Fibroblast of pulmonary artery (primary cell): ENCODE data around the gene MAP3K3.
"Not testable (repeated sequence)": the region's sequence is repeated elsewhere in the genome, so short reads cannot be mapped to it uniquely, and the experiment has no call there.

Experiments used
- DNase-seq: peaks from one replicate; pipeline ENCODE4 v3.0.0-alpha.2; 2010; ENCODE audit warnings: low read depth
- H3K4me3 ChIP-seq: replicated peaks from 2 replicates; pipeline ENCODE4 v1.5.1; 2011; ENCODE audit warnings: low read depth, mild to moderate bottlenecking, control low read depth, low read length, moderate library complexity
- TF ChIP-seq, protein P1 (sequence below): IDR thresholded peaks from 2 replicates; pipeline ENCODE4 v1.5.1; 2011; ENCODE audit warnings: mild to moderate bottlenecking, control low read depth, low read length, inconsistent platforms; ENCODE audit errors: missing control alignments

The MAP3K3 gene

GRCh38 chr17:63714550-63715277, 92.5 kb downstream of the MAP3K3 start:
- DNase-seq = peak; percentile 46
- H3K4me3 ChIP-seq = no peak overlapping the region
- TF ChIP-seq, protein P1, sequence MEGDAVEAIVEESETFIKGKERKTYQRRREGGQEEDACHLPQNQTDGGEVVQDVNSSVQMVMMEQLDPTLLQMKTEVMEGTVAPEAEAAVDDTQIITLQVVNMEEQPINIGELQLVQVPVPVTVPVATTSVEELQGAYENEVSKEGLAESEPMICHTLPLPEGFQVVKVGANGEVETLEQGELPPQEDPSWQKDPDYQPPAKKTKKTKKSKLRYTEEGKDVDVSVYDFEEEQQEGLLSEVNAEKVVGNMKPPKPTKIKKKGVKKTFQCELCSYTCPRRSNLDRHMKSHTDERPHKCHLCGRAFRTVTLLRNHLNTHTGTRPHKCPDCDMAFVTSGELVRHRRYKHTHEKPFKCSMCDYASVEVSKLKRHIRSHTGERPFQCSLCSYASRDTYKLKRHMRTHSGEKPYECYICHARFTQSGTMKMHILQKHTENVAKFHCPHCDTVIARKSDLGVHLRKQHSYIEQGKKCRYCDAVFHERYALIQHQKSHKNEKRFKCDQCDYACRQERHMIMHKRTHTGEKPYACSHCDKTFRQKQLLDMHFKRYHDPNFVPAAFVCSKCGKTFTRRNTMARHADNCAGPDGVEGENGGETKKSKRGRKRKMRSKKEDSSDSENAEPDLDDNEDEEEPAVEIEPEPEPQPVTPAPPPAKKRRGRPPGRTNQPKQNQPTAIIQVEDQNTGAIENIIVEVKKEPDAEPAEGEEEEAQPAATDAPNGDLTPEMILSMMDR = no peak

DNA sequence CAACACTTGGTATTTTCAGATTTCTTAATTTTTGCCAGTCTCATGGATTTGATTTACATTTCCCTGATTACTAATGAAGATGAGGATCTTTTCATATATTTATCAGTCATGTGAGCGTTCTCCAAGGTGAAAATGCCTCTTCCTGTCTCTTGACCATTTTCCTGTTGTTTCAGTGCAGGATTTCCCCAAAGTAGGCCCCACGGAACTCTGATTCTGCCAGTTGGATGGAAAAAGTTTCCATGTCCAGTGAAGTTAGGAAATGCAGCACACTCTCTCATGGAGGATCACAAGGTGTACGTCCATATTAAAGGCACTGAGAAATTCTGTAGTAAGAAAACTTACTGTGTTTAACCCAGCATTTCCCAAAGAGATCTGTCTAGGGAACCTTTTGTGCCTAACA, 94.2 kb downstream of the MAP3K3 start:
- TF ChIP-seq, protein P1 = no peak
- H3K4me3 ChIP-seq = no peak overlapping the region
- DNase-seq = no peak

- no peak for DNase-seq
- H3K4me3 ChIP-seq = no peak overlapping the region
- TF ChIP-seq, protein P1 = no peak
These were observed 96.8 kb downstream of the MAP3K3 start for GRCh38 chr17:63718988-63719387.

- DNase-seq, H3K4me3 ChIP-seq: not testable (repeated sequence)
These were observed 98.0 kb downstream of the MAP3K3 start for GRCh38 chr17:63720194-63720593.

- DNase-seq = no peak
- H3K4me3 ChIP-seq = no peak overlapping the region
- TF ChIP-seq, protein P1 = no peak
These were observed 100.2 kb downstream of the MAP3K3 start for GRCh38 chr17:63722403-63722802.

DNA sequence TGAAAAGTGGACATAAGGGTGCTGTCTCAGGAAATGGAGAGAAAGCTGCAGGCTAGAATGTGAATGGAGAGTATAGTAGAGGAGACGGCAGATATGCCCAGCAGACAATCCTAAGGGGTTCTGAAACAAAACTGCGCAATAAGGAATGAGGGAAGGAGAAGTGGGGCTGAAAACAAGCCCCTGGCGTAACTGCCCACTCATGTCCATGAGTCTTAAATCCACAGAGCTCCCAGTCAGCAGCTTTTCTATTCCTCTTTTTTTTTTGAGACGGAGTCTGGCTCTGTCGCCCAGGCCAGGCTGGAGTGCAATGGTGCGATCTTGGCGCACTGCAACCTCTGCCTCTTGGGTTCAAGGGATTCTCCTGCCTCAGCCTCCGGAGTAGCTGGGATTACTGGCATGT, 113.5 kb downstream of the MAP3K3 start:
- no peak for DNase-seq
- no peak overlapping the region for H3K4me3 ChIP-seq
- TF ChIP-seq, protein P1 = no peak

GRCh38 chr17:63740464-63741142, 118.4 kb downstream of the MAP3K3 start:
- TF ChIP-seq, protein P1 = no peak
- peak overlapping the region; percentile 88 for H3K4me3 ChIP-seq
- no peak for DNase-seq
